Activated CD8-positive, alpha-beta memory T cell treated with anti-CD3 and anti-CD28 coated beads, Interleukin-2, amount 50 U/mL, for 24 hours (primary cell): Measurements from ENCODE around the gene VIL1.

Source experiments
- DNase-seq: peaks from one replicate; pipeline ENCODE4 v3.0.0-alpha.2; 2020; ENCODE audit errors: extremely low read depth

The VIL1 gene

DNA sequence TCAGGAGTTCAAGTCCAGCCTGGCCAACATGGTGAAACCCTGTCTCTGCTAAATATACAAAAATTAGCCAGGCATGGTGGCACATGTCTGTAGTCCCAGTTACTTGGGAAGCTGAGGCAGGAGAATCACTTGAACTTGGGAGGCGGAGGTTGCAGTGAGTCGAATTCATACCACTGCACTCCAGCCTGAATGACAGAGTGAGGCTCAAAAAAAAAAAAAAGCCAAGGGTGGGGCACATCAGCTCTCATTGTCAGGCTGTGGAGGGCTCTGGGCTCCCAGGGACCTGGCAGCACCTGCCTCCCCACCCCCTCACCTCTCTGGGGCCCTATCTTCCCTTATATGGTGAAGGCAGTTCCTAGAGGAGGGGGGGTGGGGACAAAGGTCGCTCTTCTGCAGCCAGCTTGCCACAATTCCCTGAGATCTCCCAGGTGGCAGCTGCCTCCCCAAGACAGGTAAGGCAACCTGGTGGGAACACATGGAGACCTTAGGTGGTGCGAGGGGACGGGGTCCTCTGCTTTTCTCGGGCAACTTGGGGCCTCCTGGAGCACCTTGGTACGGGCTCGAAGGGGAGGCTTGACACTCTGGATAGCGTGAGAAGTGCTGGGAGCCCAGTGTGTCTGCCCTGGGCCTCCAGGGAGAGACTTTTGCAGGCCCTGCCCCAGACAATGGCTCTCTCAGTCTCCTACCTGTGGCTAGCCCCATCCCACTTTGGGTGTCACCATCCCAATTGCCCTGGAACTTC is at the start of gene VIL1:
Gene VIL1 (plus strand): TSS at position 407 of the 742 bp plus-strand sequence. CDS start 4,656 bp downstream, outside the sequence.
- DNase-seq, result no peak

DNA sequence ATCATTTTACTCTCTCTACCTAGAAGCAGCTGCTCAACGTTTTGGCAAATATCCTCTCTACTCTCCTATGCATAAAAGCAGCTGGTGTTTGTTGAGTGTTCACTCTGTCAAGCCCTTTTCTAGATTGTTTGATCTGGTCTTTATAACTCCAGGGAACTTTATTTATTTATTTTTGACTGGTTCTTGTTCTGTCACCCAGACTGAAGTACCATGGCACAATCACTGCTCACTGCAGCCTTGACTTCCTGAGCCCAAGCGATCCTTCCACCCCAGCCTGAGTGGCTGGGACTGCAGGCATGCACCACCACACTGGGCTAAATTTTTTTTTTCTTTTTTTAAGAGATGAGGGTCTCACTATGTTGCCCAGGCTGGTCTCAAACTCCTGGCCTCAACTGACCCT is 49.6 kb upstream of the VIL1 start:
- DNase-seq, result no peak

DNA sequence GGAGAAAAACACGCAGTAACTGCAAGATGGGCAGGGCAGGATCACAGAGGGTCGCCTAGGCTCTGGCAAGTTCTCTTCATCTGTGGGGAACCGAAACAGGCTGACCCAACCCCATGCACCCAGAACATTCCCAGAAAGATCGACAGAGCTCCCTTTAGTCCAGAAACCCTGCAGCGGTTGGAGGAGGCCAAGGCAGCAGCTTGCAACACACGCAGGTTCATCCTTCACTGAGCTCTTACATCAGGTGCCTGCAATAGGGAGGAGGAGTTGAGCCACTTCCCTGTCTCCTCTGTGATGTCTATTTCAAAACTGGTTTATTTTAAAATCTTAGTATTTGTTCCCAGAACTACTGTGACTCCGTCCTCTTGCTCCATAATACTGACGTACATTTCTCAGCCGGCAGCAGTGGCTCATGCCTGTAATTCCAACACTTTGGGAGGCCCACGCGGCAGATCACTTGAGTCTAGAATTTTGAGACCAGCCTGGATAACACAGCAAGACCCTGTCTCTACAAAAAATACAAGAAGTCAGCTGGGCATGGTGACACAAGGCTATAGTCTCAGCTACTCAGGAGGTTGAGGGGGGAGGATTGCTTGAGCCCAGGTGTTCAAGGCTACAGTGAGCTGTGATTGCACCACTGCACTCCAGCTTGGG is 48.4 kb upstream of the VIL1 start:
- DNase-seq, result no peak

DNA sequence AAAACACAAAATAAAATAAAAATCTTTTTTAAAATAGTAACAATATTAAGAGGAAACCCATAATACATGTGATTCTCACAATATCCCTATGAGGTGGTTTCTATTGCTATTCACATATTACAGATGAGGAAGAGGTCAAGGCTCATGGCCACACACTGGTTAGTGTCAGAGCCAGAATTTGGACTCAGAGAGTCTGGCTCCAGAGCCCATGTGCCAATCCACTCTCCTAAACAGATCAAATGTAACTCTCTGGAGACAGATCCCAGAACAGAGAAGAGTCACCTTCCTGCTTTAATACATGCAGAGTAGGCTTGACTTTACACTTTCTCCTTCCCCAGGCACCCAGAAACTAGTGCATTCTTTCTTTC is 47.0 kb upstream of the VIL1 start:
- no peak for DNase-seq

DNA sequence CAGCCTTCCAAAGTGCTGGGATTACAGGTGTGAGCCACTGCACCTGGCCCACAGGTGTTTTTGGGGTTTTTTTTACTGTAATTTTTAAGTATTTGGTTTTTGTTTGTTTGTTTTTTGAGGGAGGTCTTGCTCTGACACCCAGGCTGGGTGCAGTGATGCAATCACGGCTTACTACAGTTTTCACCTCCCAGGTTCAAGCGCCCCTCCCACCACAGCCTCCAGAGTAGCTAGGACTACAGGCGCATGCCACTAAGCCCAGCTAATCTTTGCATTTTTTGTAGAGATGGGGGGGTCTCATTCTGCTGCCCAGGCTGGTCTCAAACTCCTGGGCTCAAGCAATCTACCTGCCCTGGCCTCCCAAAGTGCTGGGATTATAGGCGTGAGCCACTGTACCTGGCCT is 44.1 kb upstream of the VIL1 start:
- no peak for DNase-seq

GRCh38 chr2:218375212-218375611 is 43.7 kb upstream of the VIL1 start:
- DNase-seq, result no peak

GRCh38 chr2:218378053-218378452 is 40.9 kb upstream of the VIL1 start:
- DNase-seq, result no peak

- DNase-seq, result no peak
Observed at GRCh38 chr2:218381916-218382366, 37.0 kb upstream of the VIL1 start, which contains the start of gene SLC11A1. Gene SLC11A1 (plus strand): TSS chr2:218382273. CDS start chr2:218382369, 96 bp downstream.

DNA sequence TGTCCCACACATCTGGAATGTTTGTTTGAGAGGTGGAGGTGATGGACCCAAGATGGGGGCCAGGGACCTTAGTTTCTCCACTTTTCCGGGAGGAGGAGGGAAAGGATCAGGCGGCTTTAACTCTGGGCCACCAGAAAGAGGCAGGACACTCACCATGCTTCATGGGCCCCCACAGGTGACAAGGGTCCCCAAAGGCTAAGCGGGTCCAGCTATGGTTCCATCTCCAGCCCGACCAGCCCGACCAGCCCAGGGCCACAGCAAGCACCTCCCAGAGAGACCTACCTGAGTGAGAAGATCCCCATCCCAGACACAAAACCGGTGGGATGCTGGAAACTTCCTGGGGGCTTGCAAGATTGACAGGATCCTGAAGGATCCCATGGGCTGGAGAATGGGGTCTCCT is 36.1 kb upstream of the VIL1 start:
- no peak for DNase-seq

DNA sequence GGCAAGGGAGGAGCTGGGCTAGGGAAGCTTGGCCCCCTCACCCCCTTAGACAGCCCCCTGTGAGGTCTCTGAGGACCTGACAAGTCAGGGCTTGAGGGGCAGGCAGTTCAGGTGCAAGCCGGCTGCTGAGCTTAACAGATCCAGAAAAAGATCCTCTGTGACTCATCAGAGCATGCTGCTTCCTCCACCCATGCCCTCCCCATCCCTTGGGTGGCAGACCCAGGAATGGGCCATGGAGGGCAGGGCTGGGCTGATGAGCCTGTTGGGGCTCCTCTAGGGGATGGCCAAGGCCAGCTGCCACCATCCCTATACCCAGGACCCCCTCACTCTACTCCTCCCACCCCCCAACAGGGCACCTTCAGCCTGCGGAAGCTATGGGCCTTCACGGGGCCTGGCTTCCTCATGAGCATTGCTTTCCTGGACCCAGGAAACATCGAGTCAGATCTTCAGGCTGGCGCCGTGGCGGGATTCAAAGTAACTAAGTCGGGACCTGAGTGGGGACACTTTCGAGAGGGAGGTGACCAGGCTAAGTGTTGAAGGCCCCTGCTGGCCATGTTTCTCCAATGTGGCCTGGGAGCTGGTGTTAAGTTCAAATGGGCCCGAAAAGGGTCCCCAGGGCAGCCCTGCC is 34.9 kb upstream of the VIL1 start:
- no peak for DNase-seq

DNA sequence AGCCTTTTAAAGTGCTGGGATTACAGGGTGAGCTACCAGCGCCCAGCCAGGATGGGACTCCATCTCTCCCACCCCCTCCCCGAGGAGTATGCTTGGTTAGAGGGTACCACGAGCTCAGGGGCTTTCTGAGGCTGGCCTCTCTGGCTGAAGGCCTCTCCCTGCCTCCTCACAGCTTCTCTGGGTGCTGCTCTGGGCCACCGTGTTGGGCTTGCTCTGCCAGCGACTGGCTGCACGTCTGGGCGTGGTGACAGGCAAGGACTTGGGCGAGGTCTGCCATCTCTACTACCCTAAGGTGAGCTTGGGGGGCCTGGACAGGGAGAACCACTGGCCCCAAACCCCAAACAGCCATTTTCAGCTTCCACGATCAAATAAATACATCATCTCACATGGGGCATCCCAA is 33.9 kb upstream of the VIL1 start:
- no peak for DNase-seq

DNA sequence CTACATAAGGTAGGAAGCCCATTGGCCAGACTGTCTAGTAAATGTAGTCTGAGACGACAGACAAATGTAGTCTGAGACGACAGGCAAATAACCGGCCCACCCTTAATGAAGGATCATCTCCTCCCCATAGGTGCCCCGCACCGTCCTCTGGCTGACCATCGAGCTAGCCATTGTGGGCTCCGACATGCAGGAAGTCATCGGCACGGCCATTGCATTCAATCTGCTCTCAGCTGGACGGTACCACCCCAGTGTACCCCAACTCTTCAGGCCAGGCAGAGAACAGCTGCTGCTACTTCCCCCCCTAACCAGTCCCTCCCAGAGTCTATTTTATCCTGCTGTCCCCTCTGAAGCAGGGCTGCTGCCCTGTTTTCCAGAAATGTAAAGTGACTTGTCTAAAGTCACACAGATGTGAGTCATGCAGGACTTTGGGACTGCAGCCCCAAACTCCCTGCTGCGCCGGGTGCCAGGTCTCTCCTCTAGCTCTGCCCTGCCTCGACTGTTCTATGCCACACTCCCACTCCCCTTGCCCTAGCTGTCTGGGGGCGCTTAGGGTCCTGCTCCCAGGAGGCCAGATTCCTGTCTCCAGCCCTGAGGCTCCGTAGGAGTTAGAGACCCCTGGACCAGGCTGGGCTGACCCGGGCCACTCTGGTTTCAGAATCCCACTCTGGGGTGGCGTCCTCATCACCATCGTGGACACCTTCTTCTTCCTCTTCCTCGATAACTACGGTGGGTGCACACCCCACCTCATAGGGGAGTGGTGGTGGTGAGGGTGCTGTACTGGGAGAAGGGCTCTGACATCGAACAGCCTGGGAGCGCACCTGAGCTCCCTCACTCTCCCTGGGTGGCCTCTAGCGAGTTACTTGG is 32.2 kb upstream of the VIL1 start:
- DNase-seq, result no peak

- DNase-seq, result no peak
Observed at GRCh38 chr2:218387369-218388194, 31.3 kb upstream of the VIL1 start.

GRCh38 chr2:218389333-218390150 is 29.4 kb upstream of the VIL1 start:
- DNase-seq, result no peak

DNA sequence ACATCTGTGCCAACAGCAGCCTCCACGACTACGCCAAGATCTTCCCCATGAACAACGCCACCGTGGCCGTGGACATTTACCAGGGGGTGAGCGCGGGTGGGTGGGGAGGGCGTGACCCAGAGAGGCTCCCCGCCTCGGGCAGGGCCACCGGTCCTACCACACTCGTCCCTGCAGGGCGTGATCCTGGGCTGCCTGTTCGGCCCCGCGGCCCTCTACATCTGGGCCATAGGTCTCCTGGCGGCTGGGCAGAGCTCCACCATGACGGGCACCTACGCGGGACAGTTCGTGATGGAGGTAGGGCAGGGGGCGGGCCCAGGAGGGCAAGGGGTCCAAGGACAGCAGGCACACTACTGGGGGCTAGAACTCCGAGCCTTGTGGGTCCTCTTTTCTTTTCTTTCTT is 27.7 kb upstream of the VIL1 start:
- no peak for DNase-seq

DNA sequence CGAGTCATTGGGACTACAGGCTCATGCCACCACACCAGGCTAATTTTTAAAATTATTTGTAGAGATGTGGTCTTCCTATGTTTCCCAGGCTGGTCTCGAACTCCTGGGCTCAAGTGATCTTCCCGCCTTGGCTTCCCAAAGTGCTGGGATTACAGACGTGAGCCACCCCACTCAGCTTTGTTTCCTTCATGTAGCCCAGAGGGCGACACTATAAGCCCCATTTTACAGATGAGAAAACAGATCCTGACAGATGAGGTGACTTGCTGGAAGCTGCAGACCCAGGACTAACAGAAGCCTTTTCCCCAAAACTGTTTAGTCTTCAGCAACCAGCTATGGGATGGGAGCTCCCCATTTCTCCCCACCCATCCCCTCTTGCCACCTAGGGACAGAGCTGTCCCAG is 26.5 kb upstream of the VIL1 start:
- DNase-seq, result no peak

DNA sequence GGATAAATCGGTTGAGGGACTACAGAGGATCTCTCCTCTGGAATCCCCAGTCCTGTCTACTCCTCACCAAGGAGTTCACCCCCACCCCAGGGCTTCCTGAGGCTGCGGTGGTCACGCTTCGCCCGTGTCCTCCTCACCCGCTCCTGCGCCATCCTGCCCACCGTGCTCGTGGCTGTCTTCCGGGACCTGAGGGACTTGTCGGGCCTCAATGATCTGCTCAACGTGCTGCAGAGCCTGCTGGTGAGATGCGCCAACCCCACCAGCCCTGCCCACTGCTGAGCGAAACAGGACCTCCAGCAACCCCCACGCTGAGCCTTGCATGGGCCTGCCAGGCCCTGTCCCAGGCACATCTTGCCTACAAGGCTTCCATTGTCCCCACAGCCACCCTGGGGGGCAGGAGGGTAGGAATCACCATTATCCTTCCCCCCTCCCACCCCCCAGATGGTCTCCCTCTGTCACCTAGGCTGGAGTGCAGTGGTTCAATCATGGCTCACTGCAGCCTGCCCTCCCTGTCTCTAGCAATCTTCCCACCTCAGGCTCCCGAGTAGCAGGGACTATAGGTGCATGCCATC is 25.9 kb upstream of the VIL1 start:
- no peak for DNase-seq

DNA sequence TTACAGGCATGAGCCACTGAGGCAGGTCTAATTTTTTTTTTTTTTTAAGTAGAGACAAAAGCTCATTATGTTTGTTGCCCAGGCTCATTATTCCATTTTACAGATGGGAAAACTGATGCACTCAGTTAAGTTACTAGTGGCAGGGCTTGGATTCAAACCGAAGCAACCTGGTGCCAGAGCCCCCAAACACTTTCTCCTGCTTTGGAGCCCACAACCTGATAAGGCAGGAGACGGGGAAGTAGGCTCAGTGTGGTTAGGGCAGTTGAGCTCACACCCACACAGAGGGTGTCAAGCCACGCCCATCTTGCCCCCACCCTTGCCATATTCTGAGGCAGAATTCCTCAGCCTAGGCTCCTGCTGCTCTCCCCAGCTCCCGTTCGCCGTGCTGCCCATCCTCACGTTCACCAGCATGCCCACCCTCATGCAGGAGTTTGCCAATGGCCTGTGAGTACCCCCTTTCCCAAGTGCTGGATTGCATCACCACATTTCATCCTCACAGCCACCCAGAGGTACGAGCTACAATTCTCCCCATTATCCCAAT is 25.1 kb upstream of the VIL1 start:
- no peak for DNase-seq

- DNase-seq, result no peak
Observed at GRCh38 chr2:218394298-218395089, 24.4 kb upstream of the VIL1 start.
